Left ventricle myocardium inferior (tissue), 1 donor: ENCODE data around the gene MRPL2. TPM values are rescaled to one million over a fixed set of nuclear protein-coding genes. Genes with fewer than 3 reads are reported as not detected.
A peak's percentile ranks its signal among the peaks of the same experiment; 100 is the strongest.

Experiments
- DNase-seq: peaks from one replicate; pipeline ENCODE4 v3.0.0-alpha.2; 2020
- H3K27ac ChIP-seq: fragments of 200-600 bp; replicated peaks from 2 replicates; pipeline ENCODE4 v1.8.0; 2021
- H3K27me3 ChIP-seq: fragments of 200-600 bp; 2 replicates; pipeline ENCODE4 v1.8.0; 2021; ENCODE audit warnings: low read depth
- H3K36me3 ChIP-seq: fragments of 200-600 bp; 2 replicates; pipeline ENCODE4 v1.8.0; 2021
- H3K4me1 ChIP-seq: fragments of 200-600 bp; 2 replicates; pipeline ENCODE4 v1.8.0; 2021
- H3K4me3 ChIP-seq: fragments of 200-600 bp; 2 replicates; pipeline ENCODE4 v1.8.0; 2021; ENCODE audit warnings: mild to moderate bottlenecking, moderate library complexity
- H3K9me3 ChIP-seq: fragments of 200-600 bp; replicated peaks from 2 replicates; pipeline ENCODE4 v1.8.0; 2021
- CTCF ChIP-seq: fragments of 200-600 bp; IDR thresholded peaks from 2 replicates; pipeline ENCODE4 v1.8.0; 2021; ENCODE audit warnings: antibody characterized with exemption, mild to moderate bottlenecking, borderline replicate concordance
- intact Hi-C: fragments of 100-400 bp; cut with micrococcal nuclease; formaldehyde crosslinking; loops from one replicate; pipeline ENCODE4 v1.11.0; 2022
- total RNA-seq: library from RNA; stranded (reverse); fragmentation: NEBNext Ultra II Directional; extraction: Animal tissue kit (Norgen Biotek cat#: 25700); gene quantifications from one replicate; pipeline ENCODE4 v1.2.1, GENCODE V29; 2021
- donor health status: DM: no; HTN: yes; CAD: no; lungs with severe emphysema.

MRPL2 gene
- total RNA-seq, 1 donor from 2014 or later, result 94.9 TPM

GRCh38 chr6:43029120-43029519 is 30.1 kb downstream of the MRPL2 start:
- DNase-seq, result no peak
- Histone ChIP-seq H3K27ac (no peak overlapping the region), H3K4me3 (no peak overlapping the region), H3K36me3 (peaks cover 75% of the 10 kb centered on the region), H3K4me1 (peaks cover 4% of the 10 kb centered on the region), H3K27me3 (no peaks in the 10 kb centered on the region), H3K9me3 (no peaks in the 10 kb centered on the region)
- intact Hi-C loops, result no loop called here
- TF ChIP-seq CTCF, result no peak

GRCh38 chr6:43026365-43026764 is 32.9 kb downstream of the MRPL2 start:
- DNase-seq, result no peak
- intact Hi-C loops, result no loop called here

GRCh38 chr6:43024436-43024835 is 34.8 kb downstream of the MRPL2 start:
- Histone ChIP-seq H3K36me3 (peaks cover 66% of the 10 kb centered on the region), H3K4me3 (no peak overlapping the region), H3K27me3 (no peaks in the 10 kb centered on the region), H3K4me1 (peaks cover 40% of the 10 kb centered on the region), H3K27ac (no peak overlapping the region), H3K9me3 (no peaks in the 10 kb centered on the region)
- no peak for TF ChIP-seq CTCF
- DNase-seq, result no peak
- intact Hi-C loops, result no loop called here

More at GRCh38 chr6:43026365-43026764, 32.9 kb downstream of the MRPL2 start:
- H3K4me1 ChIP-seq, result peaks cover 29% of the 10 kb centered on the region
- no peak for TF ChIP-seq CTCF
- H3K27me3 ChIP-seq, result no peaks in the 10 kb centered on the region
- H3K27ac ChIP-seq, result no peak overlapping the region
- peaks cover 71% of the 10 kb centered on the region for H3K36me3 ChIP-seq
- H3K9me3 ChIP-seq, result no peaks in the 10 kb centered on the region
- no peak overlapping the region for H3K4me3 ChIP-seq

GRCh38 chr6:43021270-43022047 is 37.8 kb downstream of the MRPL2 start, which contains the start of gene RRP36:
TSS of gene RRP36 (plus strand) at chr6:43021623. CDS start at chr6:43021655, 32 bp downstream.
- Histone ChIP-seq H3K9me3 (no peaks in the 10 kb centered on the region), H3K27ac (peak within 1 kb of the TSS; percentile 88), H3K27me3 (no peaks in the 10 kb centered on the region), H3K36me3 (peaks cover 61% of the 10 kb centered on the region), H3K4me3 (peak within 1 kb of the TSS; percentile 96), H3K4me1 (peaks cover 61% of the 10 kb centered on the region)
- peak; percentile 81 for DNase-seq
- no peak for TF ChIP-seq CTCF
- intact Hi-C loops, result no loop called here

- intact Hi-C loops, result no loop called here
- Histone ChIP-seq H3K36me3 (peaks cover 55% of the 10 kb centered on the region), H3K4me1 (peaks cover 67% of the 10 kb centered on the region), H3K27ac (peak overlapping the region; percentile 88), H3K27me3 (no peaks in the 10 kb centered on the region), H3K4me3 (peak overlapping the region; percentile 96), H3K9me3 (no peaks in the 10 kb centered on the region)
- no peak for DNase-seq
- no peak for TF ChIP-seq CTCF
Observed at GRCh38 chr6:43020847-43021246, 38.4 kb downstream of the MRPL2 start.
